ENCODE data around the gene TLR9.

TLR9 gene

DNA sequence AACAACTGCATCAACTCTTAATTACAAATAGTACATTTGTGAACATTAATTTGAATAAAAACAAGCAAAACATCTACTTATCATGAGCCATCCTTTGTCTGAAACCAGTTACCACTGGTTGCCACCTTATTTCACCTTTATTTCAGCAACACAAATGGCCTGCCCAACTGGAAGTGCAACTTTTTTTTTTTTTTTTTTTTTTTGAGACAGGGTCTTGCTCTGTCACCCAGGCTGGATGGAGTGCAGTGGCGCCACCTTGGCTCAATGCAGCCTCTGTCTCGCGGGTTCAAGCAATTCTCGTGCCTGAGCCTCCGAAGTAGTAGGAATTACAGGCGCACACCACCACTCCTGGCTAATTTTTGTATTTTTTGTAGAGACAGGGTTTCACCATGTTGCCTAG is 39.9 kb upstream of the TLR9 start:
- CTCF ChIA-PET = no interaction called here
- no peak for DNase-seq (ENCODE audit: low read depth, low spot score)
- POLR2A ChIA-PET = no interaction called here
- no peak overlapping the region for H3K4me3 ChIP-seq (ENCODE audit: low read depth, low read length)
- TF ChIP-seq, protein P1, sequence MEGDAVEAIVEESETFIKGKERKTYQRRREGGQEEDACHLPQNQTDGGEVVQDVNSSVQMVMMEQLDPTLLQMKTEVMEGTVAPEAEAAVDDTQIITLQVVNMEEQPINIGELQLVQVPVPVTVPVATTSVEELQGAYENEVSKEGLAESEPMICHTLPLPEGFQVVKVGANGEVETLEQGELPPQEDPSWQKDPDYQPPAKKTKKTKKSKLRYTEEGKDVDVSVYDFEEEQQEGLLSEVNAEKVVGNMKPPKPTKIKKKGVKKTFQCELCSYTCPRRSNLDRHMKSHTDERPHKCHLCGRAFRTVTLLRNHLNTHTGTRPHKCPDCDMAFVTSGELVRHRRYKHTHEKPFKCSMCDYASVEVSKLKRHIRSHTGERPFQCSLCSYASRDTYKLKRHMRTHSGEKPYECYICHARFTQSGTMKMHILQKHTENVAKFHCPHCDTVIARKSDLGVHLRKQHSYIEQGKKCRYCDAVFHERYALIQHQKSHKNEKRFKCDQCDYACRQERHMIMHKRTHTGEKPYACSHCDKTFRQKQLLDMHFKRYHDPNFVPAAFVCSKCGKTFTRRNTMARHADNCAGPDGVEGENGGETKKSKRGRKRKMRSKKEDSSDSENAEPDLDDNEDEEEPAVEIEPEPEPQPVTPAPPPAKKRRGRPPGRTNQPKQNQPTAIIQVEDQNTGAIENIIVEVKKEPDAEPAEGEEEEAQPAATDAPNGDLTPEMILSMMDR (IDR thresholded peaks at IDR 0.05; ENCODE audit: insufficient read depth, low read length, missing control alignments) = no peak

DNA sequence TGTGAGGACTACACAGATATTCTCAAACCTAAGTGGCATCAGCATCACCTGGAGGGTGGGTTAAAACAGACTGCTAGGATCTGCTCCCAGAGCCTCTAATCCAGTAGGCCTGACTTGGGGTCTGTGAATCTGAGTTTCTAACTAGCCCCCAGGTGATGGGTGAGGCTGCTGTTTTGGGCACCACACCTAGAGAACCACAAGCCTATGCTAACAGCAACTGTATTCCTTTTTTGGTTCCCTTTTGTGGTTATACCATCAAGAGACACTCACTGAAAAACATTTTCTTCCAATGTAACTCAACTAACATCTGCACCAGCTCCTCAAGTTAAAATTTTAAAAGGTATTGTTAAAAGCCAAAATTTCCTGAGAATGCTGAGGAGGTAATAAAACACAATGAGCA is 37.0 kb upstream of the TLR9 start:
- CTCF ChIA-PET = interaction anchor here (0.9 to 1.3 kb wide), 3 partner anchors 15 to 31 kb away, joined by 3 read pairs; no protein-coding TSS in a partner anchor
- POLR2A ChIA-PET = no interaction called here
- DNase-seq (ENCODE audit: low read depth, low spot score) = no peak
- TF ChIP-seq, protein P1 (IDR thresholded peaks at IDR 0.05; ENCODE audit: insufficient read depth, low read length, missing control alignments) = no peak
- no peak overlapping the region for H3K4me3 ChIP-seq (ENCODE audit: low read depth, low read length)

DNA sequence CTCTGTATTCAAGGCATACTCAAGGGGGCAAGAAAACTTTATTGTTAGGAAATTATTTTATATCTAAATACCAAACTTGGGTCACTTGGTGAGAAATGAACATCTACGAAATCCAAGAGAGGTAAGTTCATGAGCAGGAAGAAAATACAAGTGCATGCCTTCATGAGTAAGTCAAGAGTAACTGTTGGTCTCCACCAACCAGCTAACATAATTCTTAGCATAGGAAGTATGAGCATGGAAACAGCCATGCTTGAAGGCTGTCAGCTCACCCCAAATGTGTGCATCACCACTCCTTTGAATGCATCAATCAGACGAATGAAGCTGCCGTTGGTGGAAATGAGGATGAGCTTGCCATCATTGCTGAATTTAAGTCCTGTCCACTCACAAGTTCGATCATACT is 34.0 kb upstream of the TLR9 start:
- CTCF ChIA-PET = interaction anchor here (1.2 to 2.7 kb wide), 2 partner anchors 18 to 38 kb away, joined by 6 to 15 read pairs; no protein-coding TSS in a partner anchor
- no peak for DNase-seq (ENCODE audit: low read depth, low spot score)
- no peak overlapping the region for H3K4me3 ChIP-seq (ENCODE audit: low read depth, low read length)
- POLR2A ChIA-PET = no interaction called here
- TF ChIP-seq, protein P1 (IDR thresholded peaks at IDR 0.05; ENCODE audit: insufficient read depth, low read length, missing control alignments) = no peak

DNA sequence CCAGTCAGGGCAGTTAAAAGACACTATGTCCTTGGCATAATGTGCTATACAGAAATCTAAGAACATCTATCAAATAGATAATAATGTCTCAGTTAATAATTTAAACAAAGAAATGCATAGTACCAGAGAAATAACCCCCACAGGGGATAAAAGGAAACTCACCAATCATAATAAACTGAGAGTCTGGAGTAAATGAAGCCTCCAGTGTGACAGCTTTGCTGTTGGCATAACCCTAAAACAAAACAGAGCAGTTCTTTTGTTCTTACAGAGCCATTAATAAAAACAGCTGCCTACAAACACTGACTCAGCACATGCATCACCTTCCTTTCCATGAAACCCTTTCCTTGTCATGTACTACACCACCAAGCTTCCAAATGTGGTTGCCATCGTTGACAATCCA is 33.6 kb upstream of the TLR9 start:
- TF ChIP-seq, protein P1 (IDR thresholded peaks at IDR 0.05; ENCODE audit: insufficient read depth, low read length, missing control alignments) = no peak
- no peak overlapping the region for H3K4me3 ChIP-seq (ENCODE audit: low read depth, low read length)
- ChIA-PET POLR2A (no interaction called here), CTCF (interaction anchor here (0.9 to 2.7 kb wide), 3 partner anchors 18 to 38 kb away, joined by 3 to 15 read pairs (median 6); no protein-coding TSS in a partner anchor)
- DNase-seq (ENCODE audit: low read depth, low spot score) = no peak

DNA sequence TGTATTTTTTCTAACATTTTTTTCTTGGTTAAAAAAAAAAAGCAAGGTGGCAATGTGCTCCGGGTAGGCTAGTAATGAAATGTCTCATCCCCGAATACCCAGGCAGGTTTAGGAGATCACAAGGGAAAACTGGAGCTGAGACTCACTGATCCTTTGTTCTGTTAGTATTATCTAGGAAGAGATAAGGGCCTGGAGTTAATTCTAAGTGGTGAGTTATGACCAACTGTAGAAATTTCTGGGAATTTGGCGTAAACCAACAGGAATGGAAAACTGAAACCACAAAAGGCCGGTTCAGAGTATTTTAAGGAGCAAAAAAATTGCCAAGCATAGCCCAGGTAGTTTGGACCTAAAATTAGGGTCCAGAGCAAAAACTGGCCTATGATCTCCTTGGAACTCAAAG is 32.5 kb upstream of the TLR9 start:
- ChIA-PET POLR2A (no interaction called here), CTCF (interaction anchor here (0.9 to 1.2 kb wide), 2 partner anchors 19 to 20 kb away, joined by 3 to 6 read pairs; no protein-coding TSS in a partner anchor)

DNA sequence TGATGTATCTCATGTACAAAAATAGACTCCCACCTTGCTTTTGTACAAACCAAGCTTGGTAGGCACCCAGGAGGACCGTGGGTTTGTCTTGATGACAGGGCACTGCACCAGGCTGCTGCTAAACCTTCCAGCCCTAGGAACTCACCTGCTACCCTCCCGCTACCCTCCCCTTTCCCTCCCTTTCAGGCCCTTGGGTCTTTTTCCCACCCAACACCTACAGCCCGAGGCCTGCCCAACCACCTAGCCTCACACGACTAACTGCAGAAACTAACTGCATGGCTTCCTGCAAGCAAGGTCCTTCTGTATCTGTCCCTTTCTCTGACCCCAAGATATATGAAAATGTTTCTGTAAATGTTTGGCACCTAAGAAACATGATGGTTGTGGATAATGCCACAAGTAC is 31.2 kb upstream of the TLR9 start:
- TF ChIP-seq, protein P1 (IDR thresholded peaks at IDR 0.05; ENCODE audit: insufficient read depth, low read length, missing control alignments) = no peak
- CTCF ChIA-PET = interaction anchor here (0.9 to 1.8 kb wide), 2 partner anchors 9 to 21 kb away, joined by 3 to 4 read pairs; no protein-coding TSS in a partner anchor
- POLR2A ChIA-PET = interaction anchor here (0.6 kb wide), 1 partner anchor 156 kb away, joined by 3 read pairs; no protein-coding TSS in a partner anchor
- DNase-seq (ENCODE audit: low read depth, low spot score) = no peak
- H3K4me3 ChIP-seq (ENCODE audit: low read depth, low read length) = no peak overlapping the region

More for the DNA sequence above, 32.5 kb upstream of the TLR9 start:
- TF ChIP-seq, protein P1 (IDR thresholded peaks at IDR 0.05; ENCODE audit: insufficient read depth, low read length, missing control alignments) = no peak
- H3K4me3 ChIP-seq (ENCODE audit: low read depth, low read length) = no peak overlapping the region
- no peak for DNase-seq (ENCODE audit: low read depth, low spot score)

Measured in AG04449 (cell line).